ENCODE data around the gene LILRB5. TPM values are rescaled to one million over a fixed set of nuclear protein-coding genes. Genes with fewer than 3 reads are reported as not detected.
"Not testable (repeated sequence)": the region's sequence is repeated elsewhere in the genome, so short reads cannot be mapped to it uniquely, and the experiment has no call there.

Gene LILRB5
- not detected in 2 replicates for total RNA-seq (2014; rRNA removed; shearing (Covaris generic))

DNA sequence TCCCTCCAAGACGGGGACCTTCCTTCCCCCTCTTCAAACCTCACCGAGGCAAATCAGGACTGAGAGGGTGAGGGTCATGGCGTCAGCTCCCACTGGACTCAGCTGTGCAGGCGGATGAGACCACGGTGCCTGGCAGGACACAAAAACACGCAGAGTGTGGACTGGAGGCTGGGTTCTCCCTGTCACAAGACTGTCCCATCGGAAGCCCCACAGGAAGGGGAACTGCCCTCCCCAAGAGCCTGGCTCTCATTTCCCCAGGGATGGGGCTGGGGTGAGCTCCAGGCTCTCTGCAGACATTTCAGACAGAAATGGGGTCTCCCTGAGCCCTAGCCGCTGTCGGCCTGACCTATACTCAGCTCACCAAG, at the start of gene LILRB5:
Gene LILRB5 (minus strand): TSS at position 158 of the 365 bp plus-strand sequence. CDS start 80 bp downstream, at position 78.
- in situ Hi-C loops (cut with HindIII; ENCODE audit: low sequenced_read_pairs) = no loop called here
- DNase-seq (ENCODE audit: low spot score) = no peak

DNA sequence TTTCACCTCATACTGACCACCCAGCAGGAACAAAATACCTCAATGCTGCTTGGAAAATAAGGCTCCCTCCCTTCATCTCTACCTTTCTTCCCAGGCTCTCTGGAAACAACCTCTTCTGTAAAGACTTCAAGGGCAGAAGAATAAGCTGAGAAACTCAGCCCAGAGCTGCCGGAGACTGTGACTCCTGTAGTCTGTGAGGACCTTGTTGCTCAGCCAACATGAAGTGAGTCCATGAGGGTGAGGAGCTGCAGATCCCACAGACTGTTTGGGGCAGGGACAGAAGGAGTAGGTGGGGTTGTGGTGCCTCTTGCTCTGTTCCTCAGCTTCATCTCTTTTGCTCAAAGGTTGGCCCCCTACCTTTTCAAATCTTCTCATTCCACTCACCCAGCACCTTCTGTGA, 48.1 kb upstream of the LILRB5 start:
- no peak for DNase-seq (ENCODE audit: low spot score)
- in situ Hi-C loops (cut with HindIII; ENCODE audit: low sequenced_read_pairs) = no loop called here

DNA sequence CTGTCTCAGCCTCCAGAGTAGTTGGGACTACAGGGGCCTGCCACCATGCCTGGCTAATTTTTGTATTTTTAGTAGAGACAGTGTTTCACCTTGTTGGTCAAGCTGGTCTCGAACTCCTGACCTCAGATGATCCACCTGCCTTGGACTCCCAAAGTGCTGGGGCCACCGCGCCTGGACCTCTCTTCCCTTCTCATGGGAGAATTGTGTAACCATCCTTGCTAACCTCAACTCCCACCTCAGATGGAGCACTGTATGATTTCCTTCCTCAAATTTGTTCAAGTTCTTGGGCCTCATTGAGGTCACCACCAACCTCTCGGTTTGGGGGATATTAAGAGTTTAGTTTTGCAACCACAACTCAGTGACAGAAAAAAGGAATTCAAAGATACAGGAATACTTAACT, 45.2 kb upstream of the LILRB5 start:
- DNase-seq (ENCODE audit: low spot score) = no peak
- in situ Hi-C loops (cut with HindIII; ENCODE audit: low sequenced_read_pairs) = no loop called here

- no peak for DNase-seq (ENCODE audit: low spot score)
- in situ Hi-C loops (cut with HindIII; ENCODE audit: low sequenced_read_pairs) = no loop called here
Observed at GRCh38 chr19:54299515-54299914, 42.4 kb upstream of the LILRB5 start.

DNA sequence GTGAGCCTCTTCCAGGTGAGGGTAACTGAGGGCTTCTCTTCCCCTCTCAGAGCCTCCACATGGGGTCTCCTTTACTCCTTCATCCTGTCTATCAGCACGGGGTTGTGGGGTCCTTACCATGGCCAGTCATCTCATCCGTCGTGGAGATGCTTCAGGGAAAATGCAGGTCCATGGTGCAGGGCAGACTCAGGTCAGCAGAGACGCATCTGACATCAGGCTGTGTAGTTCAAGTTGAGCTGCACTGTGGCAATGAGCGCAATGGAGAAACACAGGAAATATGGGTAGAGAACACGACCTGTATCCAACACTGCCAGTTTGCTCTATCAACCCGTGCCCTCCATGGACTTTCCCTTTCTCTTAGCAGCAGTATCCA, 42.0 kb upstream of the LILRB5 start:
- no peak for DNase-seq (ENCODE audit: low spot score)
- in situ Hi-C loops (cut with HindIII; ENCODE audit: low sequenced_read_pairs) = no loop called here

GRCh38 chr19:54298357-54299125, 41.5 kb upstream of the LILRB5 start:
- DNase-seq (ENCODE audit: low spot score) = no peak
- in situ Hi-C loops (cut with HindIII; ENCODE audit: low sequenced_read_pairs) = no loop called here

DNA sequence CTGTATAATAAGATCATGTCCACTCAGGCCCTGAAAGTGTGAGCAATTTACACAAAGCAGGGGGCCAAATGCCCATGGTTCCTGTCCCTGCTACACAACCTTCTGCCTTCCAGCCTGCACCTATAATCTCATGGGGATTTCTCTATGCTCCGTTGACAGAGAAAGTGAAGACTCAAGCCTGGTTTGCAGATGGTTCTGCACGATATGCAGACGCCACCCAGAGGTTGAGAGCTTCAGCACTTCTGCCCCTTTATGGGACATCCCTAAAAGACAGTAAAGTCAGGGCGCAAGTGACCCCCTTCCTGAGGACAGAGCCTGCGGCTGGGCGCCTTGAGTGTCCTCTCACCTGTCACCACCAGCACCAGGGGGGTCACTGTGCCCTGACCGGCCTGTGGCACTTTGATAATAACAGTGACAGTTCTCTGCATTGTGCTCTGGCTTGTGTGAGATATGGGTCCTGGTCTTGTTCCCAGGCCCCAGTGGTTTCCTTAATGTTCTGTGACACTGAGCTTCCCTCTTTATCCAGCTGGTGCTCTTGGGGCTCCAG, 40.8 kb upstream of the LILRB5 start:
- in situ Hi-C loops (cut with HindIII; ENCODE audit: low sequenced_read_pairs) = no loop called here
- no peak for DNase-seq (ENCODE audit: low spot score)

- no peak for DNase-seq (ENCODE audit: low spot score)
- in situ Hi-C loops (cut with HindIII; ENCODE audit: low sequenced_read_pairs) = no loop called here
Observed at GRCh38 chr19:54294539-54294938, 37.5 kb upstream of the LILRB5 start.

- in situ Hi-C loops (cut with HindIII; ENCODE audit: low sequenced_read_pairs) = loop anchor here (10.0 kb wide), 1 partner anchor 84 kb away; the partner anchor contains the start of gene RPS9
- not testable (repeated sequence) for DNase-seq (ENCODE audit: low spot score)
Observed at GRCh38 chr19:54289160-54289559, 32.1 kb upstream of the LILRB5 start.

DNA sequence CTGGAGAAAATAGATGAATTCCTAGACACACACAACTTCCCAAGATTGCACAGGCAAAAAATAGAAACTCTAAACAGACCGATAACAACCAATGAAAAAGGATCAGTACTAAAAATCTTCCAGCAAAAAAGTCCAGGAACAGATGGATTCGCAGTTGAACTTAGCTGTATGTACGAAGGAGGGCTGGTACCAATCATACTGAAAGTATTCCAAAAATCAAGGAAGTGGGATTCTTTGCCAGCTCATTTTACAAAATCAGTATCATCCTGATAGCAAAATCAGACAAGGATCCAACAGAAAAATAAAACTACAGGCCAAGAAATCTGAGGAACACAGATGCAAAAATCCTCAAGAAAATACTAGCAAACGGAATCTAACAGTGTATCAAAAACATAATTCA, 30.4 kb upstream of the LILRB5 start:
- DNase-seq (ENCODE audit: low spot score) = no peak
- in situ Hi-C loops (cut with HindIII; ENCODE audit: low sequenced_read_pairs) = loop anchor here (10.0 kb wide), 1 partner anchor 83 kb away; the partner anchor contains the start of gene RPS9

GRCh38 chr19:54286283-54286682, 29.2 kb upstream of the LILRB5 start:
- in situ Hi-C loops (cut with HindIII; ENCODE audit: low sequenced_read_pairs) = loop anchor here (10.0 kb wide), 1 partner anchor 81 kb away; the partner anchor contains the start of gene RPS9
- not testable (repeated sequence) for DNase-seq (ENCODE audit: low spot score)

- in situ Hi-C loops (cut with HindIII; ENCODE audit: low sequenced_read_pairs) = loop anchor here (10.0 kb wide), 1 partner anchor 81 kb away; the partner anchor contains the start of gene RPS9
Observed at GRCh38 chr19:54285427-54286056, 28.5 kb upstream of the LILRB5 start.

DNA sequence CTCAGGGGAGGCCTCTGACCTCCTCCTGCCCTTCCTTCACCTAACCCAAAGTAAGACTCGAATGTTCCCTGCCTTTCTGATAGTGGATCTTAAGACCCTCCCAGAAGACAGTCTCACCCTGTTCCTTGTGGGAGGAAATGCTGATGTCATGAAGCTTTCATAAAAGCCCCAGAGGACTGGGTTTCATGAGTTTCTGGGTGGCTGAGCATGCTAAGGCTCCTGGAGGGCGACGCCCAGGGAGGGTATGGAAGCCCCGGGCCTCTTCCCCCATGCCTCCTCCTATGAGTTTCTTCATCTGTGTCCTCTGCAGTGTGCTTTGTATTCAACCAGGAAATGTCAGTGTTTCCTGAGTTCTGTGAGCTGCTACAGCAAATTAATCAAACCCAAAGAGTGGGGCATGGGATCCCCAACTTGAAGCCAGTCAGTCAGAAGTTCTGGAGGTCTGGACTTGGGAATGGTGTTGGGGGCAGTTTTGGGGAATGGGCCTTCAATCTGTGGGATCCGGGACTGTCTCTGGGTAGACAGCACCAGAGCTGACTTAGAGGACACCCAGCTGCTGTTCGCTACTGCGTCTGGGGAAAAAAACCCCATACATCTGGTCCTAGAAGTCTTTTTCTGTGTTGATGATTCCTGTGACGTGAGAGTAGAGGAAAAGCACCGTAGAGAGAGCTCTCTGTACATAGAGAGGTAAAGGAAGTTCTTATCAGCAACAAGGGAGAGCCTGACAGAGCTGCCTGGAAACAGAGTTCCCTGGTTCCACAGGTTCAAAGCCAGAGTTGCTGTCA, 25.8 kb upstream of the LILRB5 start:
- in situ Hi-C loops (cut with HindIII; ENCODE audit: low sequenced_read_pairs) = loop anchor here (5.0 to 10.0 kb wide), 2 partner anchors 69 to 78 kb away; partner anchors contain the start of gene RPS9
- DNase-seq (ENCODE audit: low spot score) = no peak

More at GRCh38 chr19:54285427-54286056, 28.5 kb upstream of the LILRB5 start:
- not testable (repeated sequence) for DNase-seq (ENCODE audit: low spot score)

DNA sequence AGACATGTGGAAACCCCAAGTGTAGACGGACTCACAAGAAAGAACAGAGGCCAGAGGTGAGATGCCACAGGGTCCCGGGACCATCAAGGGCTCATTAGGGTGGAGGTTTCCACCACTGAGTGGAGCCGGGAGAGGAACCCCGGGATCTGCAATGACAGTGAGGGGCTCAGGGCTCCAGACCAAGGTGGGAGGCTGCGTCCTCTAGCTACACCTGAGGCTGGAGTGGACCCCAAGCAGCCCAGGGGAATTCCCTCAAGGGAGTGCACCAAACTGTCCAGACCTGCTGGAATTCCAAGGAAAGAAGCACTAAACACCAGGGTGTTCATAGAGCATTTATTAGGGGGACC, 24.6 kb upstream of the LILRB5 start:
- in situ Hi-C loops (cut with HindIII; ENCODE audit: low sequenced_read_pairs) = loop anchor here (5.0 to 10.0 kb wide), 2 partner anchors 71 to 77 kb away; partner anchors contain the start of gene RPS9

DNA sequence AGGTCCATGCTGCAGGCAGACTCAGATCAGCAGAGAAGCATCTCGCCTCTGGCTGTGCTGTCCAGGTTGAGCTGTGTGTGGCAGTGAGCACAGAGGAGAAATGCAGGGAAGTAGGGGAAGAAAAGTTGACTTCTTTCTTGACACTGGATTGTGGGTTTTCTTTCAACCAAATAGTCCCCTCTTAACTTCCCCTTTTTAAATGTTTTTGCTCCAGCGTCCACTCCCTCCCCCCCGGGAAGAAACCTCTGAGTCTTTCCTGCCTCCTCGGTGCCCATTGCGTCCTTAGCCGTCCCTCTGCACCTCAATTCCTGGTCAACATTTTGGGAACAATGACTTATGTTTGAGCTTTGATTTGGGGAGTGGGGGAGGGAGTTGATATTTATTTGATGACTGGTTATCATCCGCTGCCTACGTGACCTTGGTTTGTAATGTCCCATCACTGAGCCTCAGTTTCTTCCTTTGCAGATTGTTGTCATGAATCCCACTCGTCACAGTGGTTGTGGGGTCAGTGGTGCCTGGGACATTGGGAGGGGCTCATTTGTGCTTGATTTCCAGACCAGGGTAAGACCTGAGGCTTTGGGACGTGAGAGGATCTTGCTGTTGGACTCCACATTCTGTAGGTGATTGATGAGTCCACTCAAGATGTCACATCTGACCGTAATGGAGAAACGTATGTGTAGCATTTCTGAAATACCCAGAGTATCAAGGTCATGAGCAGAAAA, 24.1 kb upstream of the LILRB5 start, which contains the start of gene LILRB2:
Gene LILRB2 (minus strand): TSS at position 104 of the 722 bp plus-strand sequence. CDS start 614 bp downstream, outside the sequence.
- in situ Hi-C loops (cut with HindIII; ENCODE audit: low sequenced_read_pairs) = loop anchor here (5.0 to 10.0 kb wide), 2 partner anchors 71 to 76 kb away; partner anchors contain the start of gene RPS9
- no peak for DNase-seq (ENCODE audit: low spot score)

More for the DNA sequence above, 24.6 kb upstream of the LILRB5 start:
- DNase-seq (ENCODE audit: low spot score) = not testable (repeated sequence)

- in situ Hi-C loops (cut with HindIII; ENCODE audit: low sequenced_read_pairs) = loop anchor here (5.0 to 10.0 kb wide), 2 partner anchors 72 to 76 kb away; partner anchors contain the start of gene RPS9
- DNase-seq (ENCODE audit: low spot score) = not testable (repeated sequence)
Observed at GRCh38 chr19:54280441-54280840, 23.4 kb upstream of the LILRB5 start.

DNA sequence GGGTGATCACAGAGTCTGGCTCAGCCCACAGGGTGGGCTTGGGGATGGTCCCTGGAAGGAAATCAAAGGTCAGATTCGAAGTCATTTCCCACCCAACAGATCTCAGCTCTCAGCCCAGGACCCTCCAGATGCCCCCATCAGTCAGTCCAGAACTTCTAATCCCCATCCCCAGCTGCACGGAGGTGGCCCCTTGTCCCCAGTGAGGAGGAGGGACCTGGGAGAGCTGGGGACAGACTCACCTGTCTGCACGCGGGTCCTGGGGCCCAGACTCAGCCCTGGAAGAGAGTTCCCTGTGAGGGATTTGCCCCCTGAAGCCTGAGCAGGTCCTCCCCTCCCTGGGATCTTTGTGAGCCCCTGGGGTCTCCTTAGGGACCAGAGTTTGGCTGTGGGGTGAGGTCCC, 23.0 kb upstream of the LILRB5 start:
- not testable (repeated sequence) for DNase-seq (ENCODE audit: low spot score)
- in situ Hi-C loops (cut with HindIII; ENCODE audit: low sequenced_read_pairs) = loop anchor here (5.0 to 10.0 kb wide), 2 partner anchors 72 to 75 kb away; partner anchors contain the start of gene RPS9

- no peak for DNase-seq (ENCODE audit: low spot score)
- in situ Hi-C loops (cut with HindIII; ENCODE audit: low sequenced_read_pairs) = no loop called here
Observed at GRCh38 chr19:54279406-54279962, 22.4 kb upstream of the LILRB5 start.

Measured in G401 (cell line).